H9 (cell line): Measurements from ENCODE around the gene PPP1R1B. TPM values are rescaled to one million over a fixed set of nuclear protein-coding genes. Genes with fewer than 3 reads are reported as not detected.
A peak's percentile ranks its signal among the peaks of the same experiment; 100 is the strongest.

Source experiments
- DNase-seq: peaks from one replicate; pipeline ENCODE4 v3.0.0-alpha.2; 2017
- H2AFZ ChIP-seq: one replicate; pipeline ENCODE4 v1.6.1; 2013; ENCODE audit warnings: mild to moderate bottlenecking, low read length, control low read depth, moderate library complexity
- H2AK5ac ChIP-seq: 2 replicates; pipeline ENCODE4 v1.6.1; 2013; ENCODE audit warnings: low read length, control low read depth, mixed read lengths; ENCODE audit not compliant: insufficient read length
- H2BK120ac ChIP-seq: one replicate; pipeline ENCODE4 v1.6.1; 2013; ENCODE audit warnings: low read depth, mild to moderate bottlenecking, low read length, control low read depth, inconsistent platforms; ENCODE audit not compliant: poor library complexity, severe bottlenecking
- H2BK12ac ChIP-seq: 2 replicates; pipeline ENCODE4 v1.6.1; 2013; ENCODE audit warnings: low read length, control low read depth, mixed read lengths, low read depth; ENCODE audit not compliant: insufficient read length
- H2BK15ac ChIP-seq: 2 replicates; pipeline ENCODE4 v1.6.1; 2013; ENCODE audit warnings: low read depth, low read length, control low read depth
- H2BK20ac ChIP-seq: one replicate; pipeline ENCODE4 v1.6.1; 2013; ENCODE audit warnings: low read depth, mild to moderate bottlenecking, low read length, control low read depth, inconsistent platforms; ENCODE audit not compliant: poor library complexity, severe bottlenecking
- H2BK5ac ChIP-seq: 2 replicates; pipeline ENCODE4 v1.6.1; 2013; ENCODE audit warnings: low read length, control low read depth, mixed read lengths; ENCODE audit not compliant: insufficient read length
- H3K14ac ChIP-seq: 2 replicates; pipeline ENCODE4 v1.6.1; 2013; ENCODE audit warnings: low read length, control low read depth; ENCODE audit not compliant: insufficient read depth
- H3K18ac ChIP-seq: 2 replicates; pipeline ENCODE4 v1.6.1; 2013; ENCODE audit warnings: low read depth, mild to moderate bottlenecking, mixed read lengths, low read length, control low read depth; ENCODE audit not compliant: insufficient read length
- H3K23ac ChIP-seq: 2 replicates; pipeline ENCODE4 v1.6.1; 2013; ENCODE audit warnings: low read length, control low read depth, mixed read lengths, low read depth; ENCODE audit not compliant: insufficient read length
- H3K23me2 ChIP-seq: 2 replicates; pipeline ENCODE4 v1.6.1; 2013; ENCODE audit warnings: low read depth, mild to moderate bottlenecking, mixed read lengths, low read length, control low read depth; ENCODE audit not compliant: insufficient read length, poor library complexity, severe bottlenecking
- H3K27ac ChIP-seq: 2 replicates; pipeline ENCODE4 v1.5.1; 2013; ENCODE audit warnings: low read length, control low read depth, mixed read lengths, low read depth; ENCODE audit not compliant: insufficient read length
- H3K27me3 ChIP-seq: 2 replicates; pipeline ENCODE4 v1.6.1; 2013; ENCODE audit warnings: low read length, control low read depth, inconsistent platforms; ENCODE audit not compliant: insufficient read depth
- H3K4ac ChIP-seq: 2 replicates; pipeline ENCODE4 v1.6.1; 2013; ENCODE audit warnings: low read depth, mild to moderate bottlenecking, control low read depth, inconsistent platforms, low read length, moderate library complexity
- H3K4me1 ChIP-seq: 2 replicates; pipeline ENCODE4 v1.6.1; 2013; ENCODE audit warnings: low read length, control low read depth, inconsistent platforms; ENCODE audit not compliant: insufficient read depth
- H3K4me2 ChIP-seq: 2 replicates; pipeline ENCODE4 v1.6.1; 2013; ENCODE audit warnings: low read length, control low read depth, mixed read lengths; ENCODE audit not compliant: insufficient read length, insufficient read depth
- H3K56ac ChIP-seq: 2 replicates; pipeline ENCODE4 v1.6.1; 2013; ENCODE audit warnings: low read depth, mild to moderate bottlenecking, mixed read lengths, low read length, control low read depth; ENCODE audit not compliant: insufficient read length
- H3K79me1 ChIP-seq: 2 replicates; pipeline ENCODE4 v1.6.1; 2013; ENCODE audit warnings: low read depth, mild to moderate bottlenecking, moderate library complexity, low read length, control low read depth, inconsistent platforms; ENCODE audit not compliant: insufficient read depth, poor library complexity, severe bottlenecking
- H3K79me2 ChIP-seq: 2 replicates; pipeline ENCODE4 v1.6.1; 2013; ENCODE audit warnings: low read length, control low read depth, inconsistent platforms; ENCODE audit not compliant: insufficient read depth
- H3K9ac ChIP-seq: 2 replicates; pipeline ENCODE4 v1.6.1; 2013; ENCODE audit warnings: low read length, control low read depth, mixed read lengths; ENCODE audit not compliant: insufficient read length; ENCODE audit errors: extremely low read depth
- H3K9me3 ChIP-seq: one replicate; pipeline ENCODE4 v1.6.1; 2013; ENCODE audit warnings: low read depth, low read length, inconsistent platforms; ENCODE audit not compliant: control insufficient read depth
- H3T11ph ChIP-seq: one replicate; pipeline ENCODE4 v1.6.1; 2013; ENCODE audit warnings: mild to moderate bottlenecking, low read length, control low read depth, inconsistent platforms
- H4K20me1 ChIP-seq: one replicate; pipeline ENCODE4 v1.6.1; 2013; ENCODE audit not compliant: control insufficient read depth, insufficient read length, insufficient read depth
- H4K5ac ChIP-seq: 2 replicates; pipeline ENCODE4 v1.6.1; 2013; ENCODE audit warnings: low read depth, mild to moderate bottlenecking, mixed read lengths, low read length, control low read depth; ENCODE audit not compliant: insufficient read length
- H4K8ac ChIP-seq: replicated peaks from 2 replicates; pipeline ENCODE4 v1.6.1; 2013; ENCODE audit warnings: low read length, control low read depth, mixed read lengths, low read depth; ENCODE audit not compliant: insufficient read length
- H4K91ac ChIP-seq: 2 replicates; pipeline ENCODE4 v1.6.1; 2013; ENCODE audit warnings: low read depth, mild to moderate bottlenecking, moderate library complexity, mixed read lengths, low read length, control low read depth; ENCODE audit not compliant: insufficient read length
- H3K27ac Mint-ChIP-seq, 3 experiments: 2 replicates in 2 of 3; 3 replicates in 1 of 3; pipeline ENCODE4 v1.8.0; 2020 to 2021; ENCODE audit warnings: mixed read lengths in 3 of 3, mild to moderate bottlenecking in 1 of 3, moderate library complexity in 1 of 3
- H3K27me3 Mint-ChIP-seq: 2 replicates; pipeline ENCODE4 v1.8.0; 2021; ENCODE audit warnings: low read depth, mild to moderate bottlenecking, moderate library complexity, mixed read lengths
- H3K36me3 Mint-ChIP-seq, 3 experiments: 2 replicates in 2 of 3; 3 replicates in 1 of 3; pipeline ENCODE4 v1.8.0; 2020 to 2021; ENCODE audit warnings: low read depth in 3 of 3, mixed read lengths in 3 of 3; ENCODE audit not compliant: insufficient read depth in 1 of 3
- H3K4me1 Mint-ChIP-seq, 2 experiments: 2 replicates each; pipeline ENCODE4 v1.8.0; 2020; ENCODE audit warnings: mixed read lengths in 2 of 2
- H3K4me3 Mint-ChIP-seq, 2 experiments: 2 replicates in 1 of 2; 3 replicates in 1 of 2; pipeline ENCODE4 v1.8.0; 2020 to 2021; ENCODE audit warnings: mild to moderate bottlenecking in 2 of 2, mixed read lengths in 2 of 2, moderate library complexity in 1 of 2
- H3K9me3 Mint-ChIP-seq, 2 experiments: 2 replicates in 1 of 2; 3 replicates in 1 of 2; pipeline ENCODE4 v1.8.0; 2020; ENCODE audit warnings: mild to moderate bottlenecking in 2 of 2, mixed read lengths in 2 of 2, moderate library complexity in 1 of 2
- CTCF ChIP-seq: fragments of 200-600 bp; sonication (generic); conservative IDR thresholded peaks from 3 replicates; pipeline ENCODE4 v1.8.0; 2021; ENCODE audit warnings: antibody characterized with exemption, mild to moderate bottlenecking
- WGBS: extraction: QIAGEN DNeasy Blood & Tissue Kit; methylation state at CpG from one replicate; pipeline ENCODE4 v1.1.7; 2013; ENCODE audit warnings: missing lambda C conversion rate, low lambda C conversion rate, mixed read lengths; ENCODE audit not compliant: insufficient read length; ENCODE audit errors: extremely low coverage; 5-methylcytosine and 5-hydroxymethylcytosine counted together
- total RNA-seq: library from RNA; stranded (reverse); gene quantifications from 2 replicates; pipeline ENCODE4 v1.2.1, GENCODE V29; 2021

PPP1R1B gene
- total RNA-seq, 1 experiment from 2014 or later, result 15.5 TPM

- H3K4me1 ChIP-seq, result peaks cover 6% of the 10 kb centered on the region; the same call in 1 of the 2 replicates
- no peak overlapping the region for H2BK12ac ChIP-seq
- no peak overlapping the region for H3K18ac ChIP-seq
- no peak for TF ChIP-seq CTCF
- no CpG with 5 or more reads among the region's 11 CpGs for WGBS
- H2AK5ac ChIP-seq, result no peak overlapping the region
- H3K9ac ChIP-seq, result no peak overlapping the region
- no peak overlapping the region for H4K91ac ChIP-seq
- no peak for DNase-seq
- Mint-ChIP-seq H3K27me3 (peaks cover 62% of the 10 kb centered on the region), H3K36me3 (no peaks in the 10 kb centered on the region), H3K9me3 (no peaks in the 10 kb centered on the region; a peak in 1 of 5 replicates), H3K4me3 (peak overlapping the region; percentile 40 to 75; a peak in 4 of 5 replicates), H3K27ac (no peak overlapping the region), H3K4me1 (peaks cover 33 to 51% of the 10 kb centered on the region in 2 experiments)
- peaks cover 6% of the 10 kb centered on the region for H3K23me2 ChIP-seq
- H2BK5ac ChIP-seq, result no peak overlapping the region
- H3K23ac ChIP-seq, result no peak overlapping the region
- H2BK15ac ChIP-seq, result no peak overlapping the region
- no peak overlapping the region for H4K5ac ChIP-seq
- H3K79me1 ChIP-seq, result no peaks in the 10 kb centered on the region
- no peaks in the 10 kb centered on the region for H3K79me2 ChIP-seq
- H3K14ac ChIP-seq, result no peak overlapping the region
- H3K4ac ChIP-seq, result no peak overlapping the region
- peaks cover 3% of the 10 kb centered on the region; the same call in 1 of the 2 replicates for H3K27me3 ChIP-seq
- H3K27ac ChIP-seq, result no peak overlapping the region
- no peaks in the 10 kb centered on the region for H3K9me3 ChIP-seq
- H4K20me1 ChIP-seq, result no peaks in the 10 kb centered on the region
- no peak overlapping the region for H2AFZ ChIP-seq
- H2BK20ac ChIP-seq, result no peak overlapping the region
- no peak overlapping the region for H4K8ac ChIP-seq
- no peak overlapping the region for H3K56ac ChIP-seq
- no peak overlapping the region for H3T11ph ChIP-seq
- no peak overlapping the region for H2BK120ac ChIP-seq
- peak overlapping the region; percentile 65 for H3K4me2 ChIP-seq
These were observed 40.0 kb downstream of the PPP1R1B start for GRCh38 chr17:39666601-39667261.
